HCT116 (cell line): ENCODE results near the gene MMP24.
"Not testable (repeated sequence)": the region's sequence is repeated elsewhere in the genome, so short reads cannot be mapped to it uniquely, and the experiment has no call there.

Experiments used
- EGR1 ChIP-seq: IDR thresholded peaks from 2 replicates; pipeline ENCODE4 v1.6.1; 2012; ENCODE audit warnings: low read depth
- EZH2 ChIP-seq: fragments of 200-600 bp; sonication (generic); IDR thresholded peaks from 2 replicates; pipeline ENCODE4 v1.6.1; 2017; ENCODE audit warnings: antibody characterized with exemption, mixed run types
- EZH2phosphoT487 ChIP-seq: fragments of 200-600 bp; IDR thresholded peaks from 2 replicates; pipeline ENCODE4 v1.6.1; 2018; ENCODE audit warnings: antibody characterized with exemption, borderline replicate concordance
- FOSL1 ChIP-seq: IDR thresholded peaks from 2 replicates; pipeline ENCODE4 v1.6.1; 2012; ENCODE audit warnings: low read depth
- POLR2A ChIP-seq: IDR thresholded peaks from 2 replicates; pipeline ENCODE4 v1.7.0; 2011; ENCODE audit warnings: borderline replicate concordance; ENCODE audit not compliant: insufficient read depth, insufficient read length; ENCODE audit errors: extremely low read depth
- POLR2AphosphoS5 ChIP-seq: IDR thresholded peaks from 2 replicates; pipeline ENCODE4 v1.6.1; 2011; ENCODE audit warnings: mild to moderate bottlenecking, low read depth, low read length, moderate library complexity
- RAD21 ChIP-seq: IDR thresholded peaks from 2 replicates; pipeline ENCODE4 v1.6.1; 2012; ENCODE audit warnings: low read depth, mild to moderate bottlenecking
- SIN3A ChIP-seq: IDR thresholded peaks from 2 replicates; pipeline ENCODE4 v1.6.1; 2012; ENCODE audit warnings: low read depth
- TCF7L2 ChIP-seq: IDR thresholded peaks from 2 replicates; pipeline ENCODE4 v1.7.0; 2011; ENCODE audit warnings: borderline replicate concordance, inconsistent platforms; ENCODE audit not compliant: insufficient read depth, insufficient read length; ENCODE audit errors: extremely low read depth
- YY1 ChIP-seq: IDR thresholded peaks from 2 replicates; pipeline ENCODE4 v1.6.1; 2011; ENCODE audit warnings: low read length, low read depth, moderate library complexity, mild to moderate bottlenecking; ENCODE audit not compliant: insufficient replicate concordance; ENCODE audit errors: extremely low read depth
- ZFX ChIP-seq: fragments of 450-650 bp; IDR thresholded peaks from 2 replicates; pipeline ENCODE4 v1.6.1; 2017
- TF ChIP-seq, protein P1 (sequence below), 3 experiments: fragments of 200-600 bp in 1 of 3; sonication (generic) in 1 of 3; IDR thresholded peaks in 2 of 3; conservative IDR thresholded peaks in 1 of 3; 2 replicates each; pipeline ENCODE4 v1.5.1; 2012 to 2017; ENCODE audit warnings: low read depth in 2 of 3, low read length in 2 of 3, antibody characterized with exemption in 1 of 3, borderline replicate concordance in 1 of 3, control low read depth in 1 of 3, mild to moderate bottlenecking in 1 of 3, mixed read lengths in 1 of 3, mixed run types in 1 of 3, moderate library complexity in 1 of 3; ENCODE audit not compliant: insufficient read depth in 1 of 3
- TF ChIP-seq, protein P2 (sequence below): IDR thresholded peaks from 2 replicates; pipeline ENCODE4 v1.6.1; 2012; ENCODE audit warnings: low read depth
- TF ChIP-seq, protein P3 (sequence below): IDR thresholded peaks from 2 replicates; pipeline ENCODE4 v1.6.1; 2012

DNA sequence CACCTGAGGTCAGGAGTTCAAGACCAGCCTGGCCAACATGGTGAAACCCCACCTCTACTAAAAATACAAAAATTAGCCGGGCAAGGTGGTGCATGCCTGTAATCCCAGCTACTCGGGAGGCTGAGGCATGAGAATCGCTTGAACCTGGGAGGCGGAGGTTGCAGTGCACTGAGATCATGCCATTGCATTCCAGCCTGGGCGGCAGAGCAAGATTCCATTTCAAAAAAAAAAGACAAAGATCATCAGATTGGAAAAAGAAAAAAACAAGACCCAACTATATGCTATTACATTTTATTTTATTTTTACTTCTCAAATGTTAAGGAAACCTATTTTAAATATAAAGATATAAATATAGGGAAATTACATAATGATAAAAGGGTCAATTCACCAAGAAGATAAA is 25.0 kb upstream of the MMP24 start:
- TF ChIP-seq TCF7L2, EGR1, FOSL1, POLR2A, ZFX, SIN3A, RAD21, EZH2, YY1, EZH2phosphoT487, POLR2AphosphoS5: not testable (repeated sequence)
- TF ChIP-seq, protein P1, sequence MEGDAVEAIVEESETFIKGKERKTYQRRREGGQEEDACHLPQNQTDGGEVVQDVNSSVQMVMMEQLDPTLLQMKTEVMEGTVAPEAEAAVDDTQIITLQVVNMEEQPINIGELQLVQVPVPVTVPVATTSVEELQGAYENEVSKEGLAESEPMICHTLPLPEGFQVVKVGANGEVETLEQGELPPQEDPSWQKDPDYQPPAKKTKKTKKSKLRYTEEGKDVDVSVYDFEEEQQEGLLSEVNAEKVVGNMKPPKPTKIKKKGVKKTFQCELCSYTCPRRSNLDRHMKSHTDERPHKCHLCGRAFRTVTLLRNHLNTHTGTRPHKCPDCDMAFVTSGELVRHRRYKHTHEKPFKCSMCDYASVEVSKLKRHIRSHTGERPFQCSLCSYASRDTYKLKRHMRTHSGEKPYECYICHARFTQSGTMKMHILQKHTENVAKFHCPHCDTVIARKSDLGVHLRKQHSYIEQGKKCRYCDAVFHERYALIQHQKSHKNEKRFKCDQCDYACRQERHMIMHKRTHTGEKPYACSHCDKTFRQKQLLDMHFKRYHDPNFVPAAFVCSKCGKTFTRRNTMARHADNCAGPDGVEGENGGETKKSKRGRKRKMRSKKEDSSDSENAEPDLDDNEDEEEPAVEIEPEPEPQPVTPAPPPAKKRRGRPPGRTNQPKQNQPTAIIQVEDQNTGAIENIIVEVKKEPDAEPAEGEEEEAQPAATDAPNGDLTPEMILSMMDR (IDR thresholded peaks at IDR 0.05 in 2 of 3, conservative IDR thresholded peaks at IDR 0.05 in 1 of 3; ENCODE audit: borderline replicate concordance in 1 of 3, insufficient read depth in 1 of 3, low read depth in 2 of 3, low read length in 2 of 3): not testable (repeated sequence)
- TF ChIP-seq, protein P2, sequence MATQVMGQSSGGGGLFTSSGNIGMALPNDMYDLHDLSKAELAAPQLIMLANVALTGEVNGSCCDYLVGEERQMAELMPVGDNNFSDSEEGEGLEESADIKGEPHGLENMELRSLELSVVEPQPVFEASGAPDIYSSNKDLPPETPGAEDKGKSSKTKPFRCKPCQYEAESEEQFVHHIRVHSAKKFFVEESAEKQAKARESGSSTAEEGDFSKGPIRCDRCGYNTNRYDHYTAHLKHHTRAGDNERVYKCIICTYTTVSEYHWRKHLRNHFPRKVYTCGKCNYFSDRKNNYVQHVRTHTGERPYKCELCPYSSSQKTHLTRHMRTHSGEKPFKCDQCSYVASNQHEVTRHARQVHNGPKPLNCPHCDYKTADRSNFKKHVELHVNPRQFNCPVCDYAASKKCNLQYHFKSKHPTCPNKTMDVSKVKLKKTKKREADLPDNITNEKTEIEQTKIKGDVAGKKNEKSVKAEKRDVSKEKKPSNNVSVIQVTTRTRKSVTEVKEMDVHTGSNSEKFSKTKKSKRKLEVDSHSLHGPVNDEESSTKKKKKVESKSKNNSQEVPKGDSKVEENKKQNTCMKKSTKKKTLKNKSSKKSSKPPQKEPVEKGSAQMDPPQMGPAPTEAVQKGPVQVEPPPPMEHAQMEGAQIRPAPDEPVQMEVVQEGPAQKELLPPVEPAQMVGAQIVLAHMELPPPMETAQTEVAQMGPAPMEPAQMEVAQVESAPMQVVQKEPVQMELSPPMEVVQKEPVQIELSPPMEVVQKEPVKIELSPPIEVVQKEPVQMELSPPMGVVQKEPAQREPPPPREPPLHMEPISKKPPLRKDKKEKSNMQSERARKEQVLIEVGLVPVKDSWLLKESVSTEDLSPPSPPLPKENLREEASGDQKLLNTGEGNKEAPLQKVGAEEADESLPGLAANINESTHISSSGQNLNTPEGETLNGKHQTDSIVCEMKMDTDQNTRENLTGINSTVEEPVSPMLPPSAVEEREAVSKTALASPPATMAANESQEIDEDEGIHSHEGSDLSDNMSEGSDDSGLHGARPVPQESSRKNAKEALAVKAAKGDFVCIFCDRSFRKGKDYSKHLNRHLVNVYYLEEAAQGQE: not testable (repeated sequence)
- TF ChIP-seq, protein P3, sequence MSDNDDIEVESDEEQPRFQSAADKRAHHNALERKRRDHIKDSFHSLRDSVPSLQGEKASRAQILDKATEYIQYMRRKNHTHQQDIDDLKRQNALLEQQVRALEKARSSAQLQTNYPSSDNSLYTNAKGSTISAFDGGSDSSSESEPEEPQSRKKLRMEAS: not testable (repeated sequence)
